Right lobe of liver (tissue), 6 donors: ENCODE results near the gene NANOS3. TPM values are rescaled to one million over a fixed set of nuclear protein-coding genes. Genes with fewer than 3 reads are reported as not detected.

Source experiments
- ATAC-seq, 4 donors: fragments of 200-7000 bp; cut with Tn5 transposase; one replicate each; pipeline ENCODE4 v1.9.1; 2020; ENCODE audit warnings: mild to moderate bottlenecking in 4 of 4, moderate library complexity in 4 of 4
- DNase-seq, 3 donors: peaks; one replicate each; pipeline ENCODE4 v3.0.0-alpha.2; 2020
- H3K27ac ChIP-seq, 3 donors: fragments of 200-600 bp; one replicate each; pipeline ENCODE4 v1.8.0; 2022
- H3K27me3 ChIP-seq, 2 donors: fragments of 200-600 bp; one replicate each; pipeline ENCODE4 v1.8.0; 2022
- H3K36me3 ChIP-seq, 4 donors: fragments of 200-600 bp; sonication (generic) in 1 of 4; one replicate each; pipeline versions ENCODE4 v1.5.1 to v1.8.0; 2017 to 2022; ENCODE audit warnings: control low read depth in 1 of 4
- H3K4me1 ChIP-seq, 4 donors: fragments of 200-600 bp; sonication (generic) in 1 of 4; one replicate each; pipeline versions ENCODE4 v1.5.1 to v1.8.0; 2017 to 2022; ENCODE audit warnings: control low read depth in 1 of 4
- H3K4me3 ChIP-seq, 3 donors: fragments of 200-600 bp; one replicate each; pipeline ENCODE4 v1.8.0; 2022
- H3K9me3 ChIP-seq, 4 donors: fragments of 200-600 bp; sonication (generic) in 1 of 4; one replicate each; pipeline versions ENCODE4 v1.5.1 to v1.8.0; 2017 to 2022; ENCODE audit warnings: control low read depth in 1 of 4
- CTCF ChIP-seq, 4 donors: fragments of 200-600 bp in 3 of 4; fragments of 450-650 bp in 1 of 4; IDR thresholded peaks; one replicate each; pipeline versions ENCODE4 v1.5.1 to v1.8.0; 2016 to 2022; ENCODE audit warnings: antibody characterized with exemption in 4 of 4, mild to moderate bottlenecking in 2 of 4
- POLR2A ChIP-seq: fragments of 450-650 bp; IDR thresholded peaks from one replicate; pipeline ENCODE4 v1.6.1; 2017; ENCODE audit warnings: antibody characterized with exemption, mild to moderate bottlenecking
- WGBS: methylation state at CpG from one replicate; pipeline ENCODE4 v1.1.6; 2018; ENCODE audit warnings: low coverage, low lambda C conversion rate; ENCODE audit not compliant: insufficient coverage; ENCODE audit errors: missing lambda C conversion rate; 5-methylcytosine and 5-hydroxymethylcytosine counted together
- intact Hi-C, 2 donors: fragments of 100-400 bp; cut with DNase I; formaldehyde crosslinking; loops; one replicate each; pipeline versions ENCODE4 v1.11.2 to v1.14.1; 2022
- total RNA-seq, 6 experiments: library from RNA; depleted of rRNA in 2 of 6; stranded (reverse); fragments of >200 nt in 2 of 6; fragmentation: NEBNext Ultra II Directional in 3 of 6; extraction: Animal tissue kit (Norgen Biotek cat#: 25700) in 3 of 6; gene quantifications; one replicate each; pipeline versions ENCODE4 v1.1.0 to v1.2.4, GENCODE V29; 2016 to 2023
- donor health status: DM: no; HTN: yes; CAD: no.
- donor health status: DM: no; HTN: no; CAD: no.
- donor health status: DM: no; HTN: no; CAD: no.
- donor health status: DM: no; HTN: yes; CAD: no.
- donor health status: DM: no; HTN: yes; CAD: no.

NANOS3 gene
- total RNA-seq, 6 experiments from 2014 or later, result not detected

- TF ChIP-seq POLR2A (no peak), CTCF (IDR thresholded peaks at IDR 0.05) (no peak)
- no peak overlapping the region for H3K4me3 ChIP-seq
- H3K36me3 ChIP-seq, result no peaks in the 10 kb centered on the region
- WGBS, result no CpG with 5 or more reads among the region's 5 CpGs
- no peak overlapping the region for H3K27ac ChIP-seq
- H3K27me3 ChIP-seq, result peaks cover 0 to 7% of the 10 kb centered on the region in 2 donors
- no peaks in the 10 kb centered on the region for H3K9me3 ChIP-seq
- DNase-seq (no peak), ATAC-seq (no peak)
- H3K4me1 ChIP-seq, result peaks cover 0 to 10% (median 3%) of the 10 kb centered on the region in 4 donors
- intact Hi-C loops, result no loop called here
Observed at GRCh38 chr19:13875824-13876223, 1.1 kb upstream of the NANOS3 start.

GRCh38 chr19:13877303-13877702 is 369 bp downstream of the NANOS3 start:
- DNase-seq (no peak), ATAC-seq (no peak)
- Histone ChIP-seq H3K36me3 (no peaks in the 10 kb centered on the region), H3K9me3 (no peaks in the 10 kb centered on the region), H3K4me1 (peaks cover 0 to 10% (median 3%) of the 10 kb centered on the region in 4 donors), H3K27me3 (peaks cover 0 to 7% of the 10 kb centered on the region in 2 donors), H3K4me3 (no peak overlapping the region), H3K27ac (no peak overlapping the region)
- WGBS, result no CpG with 5 or more reads among the region's 27 CpGs
- intact Hi-C loops, result no loop called here
- no peak for TF ChIP-seq CTCF (IDR thresholded peaks at IDR 0.05)
- TF ChIP-seq POLR2A, result no peak

GRCh38 chr19:13880059-13881043 is 3.4 kb downstream of the NANOS3 start:
- peak; percentile 96 to 98 (median 97) for DNase-seq
- Histone ChIP-seq H3K4me1 (peaks cover 0 to 10% (median 3%) of the 10 kb centered on the region in 4 donors), H3K4me3 (peak overlapping the region in 2 of 3 donors; percentile 9 to 40), H3K36me3 (no peaks in the 10 kb centered on the region), H3K27me3 (no peaks in the 10 kb centered on the region), H3K27ac (peak overlapping the region; percentile 14 to 75 (median 47)), H3K9me3 (no peaks in the 10 kb centered on the region)
- 9% methylated on average over 15 of the region's 34 CpGs for WGBS
- ATAC-seq, result peak; percentile 98 to 100 (median 98)
- TF ChIP-seq CTCF (IDR thresholded peaks at IDR 0.05), result peak; percentile 99 to 100 (median 100)
- peak; percentile 33 for TF ChIP-seq POLR2A
- intact Hi-C loops, result loop anchor here (10.0 kb wide), 2 partner anchors 164 to 174 kb away; no protein-coding TSS in a partner anchor

- intact Hi-C loops, result loop anchor here (10.0 kb wide), 2 partner anchors 164 to 174 kb away; no protein-coding TSS in a partner anchor
- DNase-seq, result no peak
- no peak overlapping the region for H3K4me3 ChIP-seq
- no peaks in the 10 kb centered on the region for H3K27me3 ChIP-seq
- no peaks in the 10 kb centered on the region for H3K36me3 ChIP-seq
- WGBS, result 33% methylated on average over 5 of the region's 12 CpGs
- peaks cover 0 to 10% (median 3%) of the 10 kb centered on the region in 4 donors for H3K4me1 ChIP-seq
- H3K9me3 ChIP-seq, result no peaks in the 10 kb centered on the region
- TF ChIP-seq POLR2A, result no peak
- no peak for TF ChIP-seq CTCF (IDR thresholded peaks at IDR 0.05)
- ATAC-seq, result no peak
- H3K27ac ChIP-seq, result no peak overlapping the region
Observed at GRCh38 chr19:13881251-13881691, 4.3 kb downstream of the NANOS3 start.
